ENCODE results near the gene ACTL8. TPM values are rescaled to one million over a fixed set of nuclear protein-coding genes. Genes with fewer than 3 reads are reported as not detected.

Gene ACTL8
- total RNA-seq, 1 experiment from 2014 or later, result 0.69 TPM

- Histone ChIP-seq H3K9ac (ENCODE audit: low read length) (no peak overlapping the region), H3K4me2 (ENCODE audit: low read length) (peak overlapping the region; percentile 37), H3K27ac (ENCODE audit: low read depth, low read length) (peak overlapping the region; percentile 25; the same call in 1 of the 2 replicates), H3K27me3 (ENCODE audit: insufficient read depth, low read length) (no peaks in the 10 kb centered on the region; the same call in 1 of the 2 replicates), H4K20me1 (ENCODE audit: insufficient read depth) (no peaks in the 10 kb centered on the region), H3K79me2 (ENCODE audit: insufficient read depth, low read length) (no peaks in the 10 kb centered on the region), H3K36me3 (ENCODE audit: control insufficient read depth in 1 of 2, insufficient read depth in 2 of 2, low read length in 2 of 2) (no peaks in the 10 kb centered on the region), H3K4me3 (replicated peaks in 1 of 2; ENCODE audit: low read depth in 1 of 2, low read length in 2 of 2) (no peak overlapping the region), H2AFZ (ENCODE audit: low read depth, low read length, poor library complexity, severe bottlenecking) (no peak overlapping the region), H3K9me2 (ENCODE audit: insufficient read depth) (no peaks in the 10 kb centered on the region), H3K4me1 (ENCODE audit: control insufficient read depth in 1 of 2, insufficient read depth in 2 of 2, low read length in 2 of 2) (peaks cover 9 to 19% of the 10 kb centered on the region in 2 experiments), H3K9me3 (ENCODE audit: control insufficient read depth in 1 of 2, insufficient read depth in 1 of 2, low read depth in 1 of 2, low read length in 2 of 2) (no peaks in the 10 kb centered on the region)
- BruUV-seq (replicated peaks), result no TSS peak
- RAD21 ChIA-PET (ENCODE audit: low non-redundant PET in 1 of 2, low total read pairs in 2 of 2, uncharacterized antibody in 2 of 2, unreplicated experiment in 2 of 2), result no interaction called here
- POLR2A ChIA-PET, result no interaction called here
- intact Hi-C loops (cut with micrococcal nuclease), result no loop called here
- TF ChIP-seq EZH2 (IDR thresholded peaks at IDR 0.05), result no peak
- no peak for TF ChIP-seq FOSL1 (IDR thresholded peaks at IDR 0.05; ENCODE audit: low read depth)
- no peak for TF ChIP-seq ZFX (IDR thresholded peaks at IDR 0.05)
- TF ChIP-seq RAD21 (IDR thresholded peaks at IDR 0.05; ENCODE audit: low read depth), result no peak
- TF ChIP-seq ATF3 (IDR thresholded peaks at IDR 0.05), result no peak
- TF ChIP-seq CEBPB (IDR thresholded peaks at IDR 0.05; ENCODE audit: low read depth), result no peak
- TF ChIP-seq JUND (IDR thresholded peaks at IDR 0.05), result no peak
- no peak for TF ChIP-seq TCF7L2 (IDR thresholded peaks at IDR 0.05; ENCODE audit: borderline replicate concordance, extremely low read depth, insufficient read depth, insufficient read length)
- TF ChIP-seq CBX3 (IDR thresholded peaks at IDR 0.05; ENCODE audit: low read depth), result no peak
- no peak for TF ChIP-seq ELF1 (IDR thresholded peaks at IDR 0.05; ENCODE audit: borderline replicate concordance, low read depth)
- TF ChIP-seq ZNF274 (IDR thresholded peaks at IDR 0.05; ENCODE audit: low read depth, low read length), result no peak
- TF ChIP-seq EGR1 (IDR thresholded peaks at IDR 0.05; ENCODE audit: low read depth), result no peak
- no peak for TF ChIP-seq EZH2phosphoT487 (IDR thresholded peaks at IDR 0.05; ENCODE audit: borderline replicate concordance)
- TF ChIP-seq REST (IDR thresholded peaks at IDR 0.05; ENCODE audit: low read depth), result no peak
- DNase-seq (ENCODE audit: low read depth, low spot score) (no peak), ATAC-seq (peak; percentile 78)
- CTCF ChIA-PET, result no interaction called here
These were observed 13.6 kb downstream of the ACTL8 start for GRCh38 chr1:17768651-17769241.
